Endothelial cell of umbilical vein (primary cell): Measurements from ENCODE around the gene PVR. TPM values are rescaled to one million over a fixed set of nuclear protein-coding genes. Genes with fewer than 3 reads are reported as not detected.

Source experiments
- BruUV-seq: library from RNA; stranded (reverse); fragments of 400-500 nt; replicated peaks from 2 replicates; lab custom pipeline; 2021; lab: Mats Ljungman, UMichigan
- CTCF ChIA-PET: fragments of 300-600, 350-600 bp; sonication (Branson Sonifier 250); formaldehyde crosslinking; loops from one replicate; lab custom pipeline; 2021; ENCODE audit warnings: antibody characterized with exemption, inconsistent platforms; lab: Charles Lee
- POLR2A ChIA-PET: fragments of 300-600, 350-600 bp; sonication (Branson Sonifier 250); formaldehyde crosslinking; loops from one replicate; lab custom pipeline; 2021; ENCODE audit warnings: antibody characterized with exemption, inconsistent platforms; lab: Charles Lee
- DNase-seq: peaks from one replicate; pipeline ENCODE4 v3.0.0-alpha.2; 2011; ENCODE audit warnings: low read depth, low spot score
- FAIRE-seq: peaks from 2 replicates; lab custom pipeline; 2011; peaks lifted over from hg19 to GRCh38; lab: Jason Lieb, UNC
- H2AFZ ChIP-seq: 2 replicates; pipeline ENCODE4 v1.6.0; 2012; ENCODE audit warnings: low read depth, low read length, control low read depth, inconsistent platforms
- H3K27ac ChIP-seq: 2 replicates; pipeline ENCODE4 v1.5.1; 2011; ENCODE audit warnings: low read depth, mild to moderate bottlenecking, control low read depth, low read length, moderate library complexity; ENCODE audit not compliant: insufficient read depth
- H3K27me3 ChIP-seq, 2 experiments: 2 replicates each; pipeline versions ENCODE4 v1.6.0 to v1.6.1; 2011; ENCODE audit warnings: low read length in 2 of 2, mixed read lengths in 1 of 2; ENCODE audit not compliant: control insufficient read depth in 2 of 2, insufficient read depth in 2 of 2
- H3K36me3 ChIP-seq, 2 experiments: 2 replicates in 1 of 2; 3 replicates in 1 of 2; pipeline ENCODE4 v1.5.1; 2011; ENCODE audit warnings: low read length in 2 of 2, mild to moderate bottlenecking in 1 of 2, moderate library complexity in 1 of 2; ENCODE audit not compliant: control insufficient read depth in 2 of 2, insufficient read depth in 2 of 2; ENCODE audit errors: extremely low read depth in 1 of 2
- H3K4me1 ChIP-seq: 3 replicates; pipeline ENCODE4 v1.5.1; 2011; ENCODE audit warnings: mild to moderate bottlenecking, low read length; ENCODE audit not compliant: control insufficient read depth, insufficient read depth; ENCODE audit errors: extremely low read depth
- H3K4me2 ChIP-seq: 2 replicates; pipeline ENCODE4 v1.6.1; 2011; ENCODE audit warnings: low read length, control low read depth, mixed read lengths; ENCODE audit not compliant: insufficient read depth
- H3K4me3 ChIP-seq, 3 experiments: fragments of 200-600 bp in 1 of 3; sonication (generic), shearing (Covaris generic) in 1 of 3; replicated peaks in 1 of 3; 2 replicates each; pipeline ENCODE4 v1.5.1; 2011 to 2016; ENCODE audit warnings: control low read depth in 3 of 3, low read length in 3 of 3, mild to moderate bottlenecking in 2 of 3, inconsistent platforms in 1 of 3, low read depth in 1 of 3, moderate library complexity in 1 of 3; ENCODE audit not compliant: insufficient read depth in 1 of 3
- H3K79me2 ChIP-seq: 2 replicates; pipeline ENCODE4 v1.6.0; 2012; ENCODE audit warnings: low read length, inconsistent platforms; ENCODE audit not compliant: control insufficient read depth, insufficient read depth
- H3K9ac ChIP-seq: replicated peaks from 2 replicates; pipeline ENCODE3; 2011; ENCODE audit warnings: low read length, control low read depth; ENCODE audit not compliant: insufficient read depth; ENCODE audit errors: extremely low read depth
- H3K9me1 ChIP-seq: replicated peaks from 3 replicates; pipeline ENCODE4 v1.6.0; 2011; ENCODE audit warnings: mild to moderate bottlenecking, low read length; ENCODE audit not compliant: control insufficient read depth, insufficient read depth; ENCODE audit errors: extremely low read depth
- H3K9me3 ChIP-seq: replicated peaks from 2 replicates; pipeline ENCODE4 v1.5.1; 2012; ENCODE audit warnings: low read length, inconsistent platforms; ENCODE audit not compliant: control insufficient read depth, insufficient read depth
- H4K20me1 ChIP-seq: replicated peaks from 2 replicates; pipeline ENCODE3; 2011; ENCODE audit warnings: mild to moderate bottlenecking, low read length; ENCODE audit not compliant: control insufficient read depth, insufficient read depth; ENCODE audit errors: extremely low read depth
- CTCF ChIP-seq, 2 donors: IDR thresholded peaks; 1 replicate in 1 of 2; 2 replicates in 1 of 2; pipeline ENCODE4 v1.5.1; 2011; ENCODE audit warnings: low read length in 2 of 2, mild to moderate bottlenecking in 2 of 2, moderate library complexity in 2 of 2, control low read depth in 1 of 2, inconsistent platforms in 1 of 2, low read depth in 1 of 2; ENCODE audit not compliant: insufficient read depth in 1 of 2; ENCODE audit errors: extremely low read depth in 1 of 2
- FOS ChIP-seq: IDR thresholded peaks from 2 replicates; pipeline ENCODE4 v1.6.1; 2011; ENCODE audit warnings: mild to moderate bottlenecking, low read length, moderate library complexity, borderline replicate concordance; ENCODE audit not compliant: insufficient read depth
- JUN ChIP-seq: IDR thresholded peaks from 2 replicates; pipeline ENCODE4 v1.6.1; 2011; ENCODE audit warnings: borderline replicate concordance, low read depth; ENCODE audit not compliant: insufficient read length, insufficient read depth
- MAX ChIP-seq: IDR thresholded peaks from 2 replicates; pipeline ENCODE4 v1.6.1; 2011; ENCODE audit not compliant: insufficient read depth, insufficient read length
- MYC ChIP-seq: IDR thresholded peaks from one replicate; pipeline ENCODE4 v1.6.1; 2011; ENCODE audit warnings: mild to moderate bottlenecking, low read depth, low read length
- dilution Hi-C: fragments of 300-500 bp; cut with MboI; formaldehyde crosslinking; loops from one replicate; pipeline ENCODE4 v1.15.0; 2019; ENCODE audit warnings: low sequenced_read_pairs; ENCODE audit not compliant: extremely low pct_ligation_motif_present
- intact Hi-C: fragments of 100-400 bp; cut with micrococcal nuclease; formaldehyde crosslinking; loops from one replicate; pipeline ENCODE4 v1.10.0; 2022
- polyA plus RNA-seq, 4 experiments: library from polyadenylated mRNA; depleted of rRNA in 3 of 4; stranded (reverse) in 3 of 4; unstranded in 1 of 4; fragments of >200 nt; gene quantifications; 2 replicates each; pipeline versions ENCODE4 v1.2.1 to v1.2.3, GENCODE V29; 2011 to 2012; ENCODE audit warnings: missing spikeins in 1 of 4
- total RNA-seq: library from RNA; stranded (reverse); gene quantifications from 2 replicates; pipeline ENCODE4 v1.2.3, GENCODE V29; 2021

The PVR gene
- total and polyA plus RNA-seq, 2 donors (not counting 3 experiments of a cell fraction or from before 2014, with no cell fraction given) = 133 to 226 TPM

DNA sequence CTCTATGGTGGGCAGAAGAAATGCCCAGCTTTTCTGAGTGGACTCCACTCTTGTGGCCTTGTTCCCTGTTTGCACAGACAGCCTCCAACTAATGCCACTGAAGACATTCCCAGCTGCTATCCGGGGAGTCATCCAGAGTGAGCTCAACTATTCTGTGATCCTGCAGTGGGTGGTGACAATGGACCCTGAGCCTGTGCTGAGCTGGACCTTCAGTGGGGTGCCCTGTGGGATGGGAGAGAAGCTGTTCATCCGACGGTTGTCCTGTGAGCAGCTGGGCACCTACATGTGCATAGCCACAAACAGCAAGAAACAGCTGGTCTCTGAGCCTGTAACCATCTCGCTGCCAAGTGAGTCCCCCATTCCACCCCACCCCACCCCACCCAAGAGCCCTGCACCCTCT is 20.1 kb upstream of the PVR start:
- intact Hi-C loops (no loop called here), dilution Hi-C loops (no loop called here)
- BruUV-seq = no TSS peak
- peaks cover 31% of the 10 kb centered on the region for H3K4me1 ChIP-seq
- no peaks in the 10 kb centered on the region for H3K36me3 ChIP-seq
- H3K27me3 ChIP-seq = no peaks in the 10 kb centered on the region
- TF ChIP-seq JUN (no peak), MYC (no peak), CTCF (IDR thresholded peaks at IDR 0.05; ENCODE audit: extremely low read depth in 1 of 2, insufficient read depth in 1 of 2, low read depth in 1 of 2, low read length in 2 of 2) (no peak), FOS (no peak), MAX (no peak)
- H4K20me1 ChIP-seq = no peaks in the 10 kb centered on the region
- POLR2A ChIA-PET = interaction anchor here (0.8 kb wide), 1 partner anchor 20 kb away, joined by 4 read pairs; the partner anchor contains the start of gene PVR
- DNase-seq = no peak
- H2AFZ ChIP-seq = no peak overlapping the region
- H3K79me2 ChIP-seq = no peaks in the 10 kb centered on the region
- no peaks in the 10 kb centered on the region for H3K9me3 ChIP-seq
- H3K9ac ChIP-seq = no peak overlapping the region
- CTCF ChIA-PET = interaction anchor here (0.9 to 2.8 kb wide), 8 partner anchors 12 to 147 kb away, joined by 3 to 12 read pairs (median 4); no protein-coding TSS in a partner anchor
- peak overlapping the region; percentile 21 for H3K27ac ChIP-seq
- FAIRE-seq = no peak
- H3K4me3 ChIP-seq = no peak overlapping the region
- no peaks in the 10 kb centered on the region for H3K9me1 ChIP-seq
- no peak overlapping the region for H3K4me2 ChIP-seq
